UCSD-AML1 (cell line): ENCODE measurements around the gene ERBIN.

ENCODE experiments used
- DNase-seq: peaks from one replicate; lab custom pipeline; 2025; ENCODE audit not compliant: unreplicated experiment; lab: John Stamatoyannopoulos, UW

The ERBIN gene

DNA sequence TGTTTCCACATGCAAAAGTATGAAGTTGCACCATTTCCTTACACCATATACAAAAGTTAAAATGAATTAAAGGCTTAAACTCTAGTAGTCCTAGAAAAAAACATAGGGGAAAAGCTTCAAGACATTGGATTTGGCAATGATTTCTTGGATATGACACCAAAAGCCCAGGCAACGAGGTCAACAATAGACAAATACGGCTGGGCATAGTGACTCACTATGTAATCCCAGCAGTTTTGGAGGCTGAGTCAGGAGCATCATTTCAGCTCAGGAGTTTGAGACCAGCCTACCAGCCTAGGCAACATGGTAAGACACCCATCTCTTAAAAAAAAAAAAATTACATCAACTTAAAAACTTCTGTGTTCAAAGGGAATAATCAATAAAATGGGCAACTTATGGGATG is 186.8 kb downstream of the ERBIN start:
- DNase-seq, result no peak

GRCh38 chr5:66118304-66118703 is 191.9 kb downstream of the ERBIN start:
- DNase-seq, result no peak

- DNase-seq, result no peak
Observed at GRCh38 chr5:66122379-66123034, 196.1 kb downstream of the ERBIN start.

DNA sequence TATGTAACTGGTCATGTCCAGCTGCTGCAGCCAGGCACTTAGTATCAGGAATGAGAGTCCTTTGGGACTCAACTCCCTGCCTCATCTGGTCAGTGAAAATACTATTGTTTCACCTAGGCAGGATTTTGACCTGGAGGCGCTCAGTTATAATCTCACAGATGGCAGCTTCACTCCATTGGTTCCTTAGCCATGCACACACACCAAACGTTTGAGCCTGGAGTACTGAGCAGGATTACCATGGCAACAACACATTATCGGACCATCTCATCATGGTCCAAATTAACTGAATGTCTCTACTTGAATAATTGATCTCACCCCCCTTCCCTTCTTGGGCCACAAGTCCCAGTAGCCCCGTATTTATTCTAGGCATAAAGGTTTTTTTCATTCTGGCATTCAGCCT is 202.8 kb downstream of the ERBIN start:
- DNase-seq, result no peak

- no peak for DNase-seq
Observed at GRCh38 chr5:66130493-66130892, 204.1 kb downstream of the ERBIN start.
